H54 (cell line): Measurements from ENCODE around the gene ROR1.

Experiments used
- DNase-seq: peaks from one replicate; pipeline ENCODE4 v3.0.0; 2011; ENCODE audit warnings: low spot score, mixed read lengths; ENCODE audit not compliant: insufficient read length
- FAIRE-seq: peaks from 3 replicates; lab custom pipeline; 2011; peaks lifted over from hg19 to GRCh38; lab: Jason Lieb, UNC
- POLR2A ChIP-seq: IDR thresholded peaks from 2 replicates; pipeline ENCODE4 v1.6.1; 2011; ENCODE audit warnings: low read depth, mild to moderate bottlenecking, low read length

The ROR1 gene

GRCh38 chr1:63946866-63947491, 173.2 kb downstream of the ROR1 start:
- no peak for TF ChIP-seq POLR2A
- FAIRE-seq (no peak), DNase-seq (no peak)

GRCh38 chr1:63947904-63948303, 174.1 kb downstream of the ROR1 start:
- DNase-seq (no peak), FAIRE-seq (no peak)
- TF ChIP-seq POLR2A: no peak

DNA sequence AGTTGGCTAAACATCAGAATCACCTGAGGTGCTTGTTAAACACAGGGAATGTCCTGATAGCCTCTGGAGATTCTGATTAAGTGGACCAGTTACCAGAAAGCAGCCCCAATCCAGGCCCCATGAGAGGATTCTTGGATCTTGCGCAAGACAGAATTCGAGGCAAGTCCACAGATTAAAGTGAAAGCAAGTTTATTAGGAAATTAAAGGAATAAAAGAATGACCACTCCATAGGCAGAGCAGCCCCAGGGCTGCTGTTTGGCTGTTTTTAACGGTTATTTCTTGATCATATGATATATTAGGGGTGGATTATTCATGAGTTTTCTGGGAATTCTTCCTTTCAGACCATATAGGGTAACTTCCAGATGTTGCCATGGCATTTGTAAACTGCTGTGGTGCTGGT, 176.2 kb downstream of the ROR1 start:
- FAIRE-seq: no peak
- no peak for TF ChIP-seq POLR2A
- DNase-seq: no peak

DNA sequence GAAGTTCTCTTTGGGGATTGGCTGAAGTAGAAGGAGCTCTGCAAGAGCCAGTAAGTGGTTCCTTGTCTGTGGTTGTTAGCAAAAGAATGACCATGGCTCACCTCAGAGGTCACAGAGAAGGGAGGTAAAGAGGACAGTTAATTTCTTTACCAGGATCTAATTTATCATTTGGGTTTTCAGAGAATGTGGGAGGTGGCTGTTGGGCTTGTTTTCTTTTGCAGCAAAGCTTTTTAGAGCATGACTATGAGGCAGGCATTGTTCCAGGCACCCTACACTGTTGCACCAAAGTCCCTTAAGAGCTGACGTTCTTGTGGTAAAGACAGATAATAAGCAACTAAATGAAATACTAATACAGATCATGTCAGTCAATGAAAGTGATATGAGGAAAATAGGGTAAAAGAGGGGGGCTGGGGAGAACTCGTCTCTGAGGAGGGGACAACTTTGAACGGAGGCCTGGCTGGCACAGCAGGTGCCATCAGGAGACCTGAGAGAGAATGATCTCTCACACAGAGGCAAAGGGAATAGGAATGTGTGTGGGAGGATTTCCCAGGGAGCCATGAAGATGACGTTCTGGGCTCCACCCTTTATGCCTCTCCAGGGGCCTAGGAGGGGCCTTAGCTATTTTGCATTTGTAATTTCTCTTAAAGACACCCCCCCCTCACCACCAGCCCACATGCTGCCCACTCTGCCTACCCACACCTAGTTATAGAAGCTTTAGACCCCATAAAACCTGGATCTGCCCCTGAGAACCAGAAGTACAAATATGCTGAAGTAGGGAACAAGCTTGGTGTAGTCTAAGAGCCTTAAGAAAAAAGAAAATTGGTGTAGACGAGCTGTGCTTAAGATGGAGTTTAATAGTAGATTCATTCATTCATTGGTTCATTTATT, 177.5 kb downstream of the ROR1 start:
- FAIRE-seq (no peak), DNase-seq (no peak)
- no peak for TF ChIP-seq POLR2A

DNA sequence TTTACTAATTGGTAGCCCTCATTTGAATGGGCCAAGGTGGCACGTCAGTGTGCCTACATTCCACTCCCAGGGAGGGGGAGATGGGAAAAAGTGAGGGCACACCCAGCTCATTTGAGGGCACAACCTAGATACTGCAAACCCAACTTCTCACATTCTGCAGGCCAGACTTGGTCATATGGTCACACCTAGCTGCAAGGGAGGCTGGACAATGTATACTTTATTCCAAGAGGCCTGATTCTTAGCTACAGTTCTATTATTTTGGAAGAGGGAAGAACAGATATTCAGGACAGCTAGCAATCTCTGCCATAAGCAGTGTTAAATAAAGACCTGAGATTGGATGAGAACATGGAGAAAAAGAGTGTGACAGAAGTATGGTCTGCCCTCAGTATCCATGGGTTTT, 180.4 kb downstream of the ROR1 start:
- FAIRE-seq (no peak), DNase-seq (no peak)
- no peak for TF ChIP-seq POLR2A

DNA sequence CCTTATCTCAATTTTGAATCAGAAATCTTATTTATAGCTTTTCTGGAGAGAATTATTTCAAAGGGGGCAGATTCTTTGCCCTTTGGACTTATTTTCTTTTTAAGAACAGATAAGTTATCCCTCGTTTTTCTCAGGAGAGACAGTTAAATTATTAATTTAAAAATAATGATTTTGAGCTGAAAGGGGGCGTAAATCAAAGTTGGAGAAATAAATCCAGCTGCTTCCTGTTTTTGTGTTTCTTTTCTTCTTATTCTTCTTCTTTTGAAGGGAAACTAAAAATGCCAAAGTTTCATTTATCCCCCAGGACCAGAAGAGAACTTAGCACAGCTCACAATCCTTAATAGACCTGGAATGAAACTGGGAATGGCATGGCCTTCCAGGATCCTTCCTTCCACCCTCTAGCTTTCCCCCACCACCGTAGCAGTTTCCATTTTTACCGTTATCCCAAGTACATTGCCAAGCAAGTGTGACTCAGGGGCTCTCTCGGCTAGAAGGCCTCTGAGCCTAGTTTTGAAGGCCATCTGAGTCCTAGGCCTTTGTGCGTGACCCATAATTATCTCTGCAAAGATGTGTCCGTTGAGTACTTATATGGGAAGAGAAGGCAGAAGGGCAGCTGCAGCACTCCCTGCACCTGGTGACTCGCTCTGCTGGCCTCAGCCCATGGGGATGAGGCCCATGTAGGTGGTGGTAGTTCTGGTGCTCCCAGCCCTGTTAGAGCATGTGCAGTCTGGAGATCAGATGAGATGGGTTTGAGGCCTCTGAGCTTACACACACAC, 181.7 kb downstream of the ROR1 start:
- DNase-seq (no peak), FAIRE-seq (no peak)
- TF ChIP-seq POLR2A: no peak

DNA sequence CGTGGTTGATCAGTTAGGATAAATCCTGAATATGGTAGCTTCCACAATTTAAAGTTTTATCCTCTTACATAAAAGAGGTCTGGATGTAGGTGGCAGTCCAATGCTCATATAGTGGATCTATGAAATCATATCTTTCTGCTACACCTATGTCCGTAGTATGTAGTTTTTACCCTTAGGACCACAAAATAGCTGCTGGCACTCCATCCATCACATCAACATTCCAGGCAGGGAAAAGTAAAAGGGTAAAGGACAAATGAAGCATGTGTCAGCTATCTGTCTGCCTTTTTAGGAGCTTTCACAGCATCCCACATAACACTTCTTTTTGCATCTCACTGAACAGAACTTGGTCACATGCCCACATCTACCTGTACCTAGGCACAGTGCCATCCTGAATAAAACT, 184.7 kb downstream of the ROR1 start:
- FAIRE-seq (no peak), DNase-seq (no peak)
- TF ChIP-seq POLR2A: no peak

GRCh38 chr1:63960326-63960725, 186.5 kb downstream of the ROR1 start:
- FAIRE-seq (no peak), DNase-seq (no peak)
- no peak for TF ChIP-seq POLR2A

DNA sequence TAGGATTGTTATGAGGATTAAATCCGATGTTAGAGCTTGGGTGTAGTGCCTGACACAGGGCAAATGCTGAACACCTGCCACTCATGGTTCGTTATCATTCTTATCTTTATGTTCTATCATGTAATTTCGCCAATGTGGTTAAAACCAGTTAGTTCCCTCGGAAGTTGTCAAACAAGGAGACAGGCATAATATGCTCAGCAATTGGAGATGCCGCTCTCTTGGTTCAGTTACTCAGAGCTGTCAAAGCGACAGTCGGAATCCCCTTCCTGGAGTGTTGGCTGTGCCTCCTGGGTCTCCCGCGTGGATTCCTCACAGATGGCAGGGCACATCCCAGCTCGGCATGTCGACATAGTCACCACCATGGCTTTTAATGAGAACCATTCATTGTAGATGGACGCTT, 192.2 kb downstream of the ROR1 start:
- no peak for TF ChIP-seq POLR2A
- FAIRE-seq: no peak
- DNase-seq: no peak

DNA sequence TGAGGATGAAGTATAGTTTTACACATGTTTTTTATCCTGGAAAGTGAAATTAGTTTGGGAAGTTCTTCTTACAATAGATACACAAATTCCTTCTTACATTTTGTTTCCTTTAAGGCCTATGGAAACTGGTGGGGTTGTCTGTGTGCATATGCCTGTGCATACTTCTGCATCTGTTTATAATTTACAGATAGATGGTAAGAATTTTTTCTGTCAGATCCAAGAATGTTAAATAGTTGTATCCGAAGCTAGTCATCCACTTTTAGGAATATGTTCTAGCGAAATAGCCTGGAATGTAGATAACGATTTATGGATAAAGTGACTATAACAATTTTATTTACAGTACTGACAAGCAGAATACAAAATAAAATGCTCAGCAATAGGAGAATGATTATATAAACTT, 194.1 kb downstream of the ROR1 start:
- no peak for TF ChIP-seq POLR2A
- FAIRE-seq (no peak), DNase-seq (no peak)

DNA sequence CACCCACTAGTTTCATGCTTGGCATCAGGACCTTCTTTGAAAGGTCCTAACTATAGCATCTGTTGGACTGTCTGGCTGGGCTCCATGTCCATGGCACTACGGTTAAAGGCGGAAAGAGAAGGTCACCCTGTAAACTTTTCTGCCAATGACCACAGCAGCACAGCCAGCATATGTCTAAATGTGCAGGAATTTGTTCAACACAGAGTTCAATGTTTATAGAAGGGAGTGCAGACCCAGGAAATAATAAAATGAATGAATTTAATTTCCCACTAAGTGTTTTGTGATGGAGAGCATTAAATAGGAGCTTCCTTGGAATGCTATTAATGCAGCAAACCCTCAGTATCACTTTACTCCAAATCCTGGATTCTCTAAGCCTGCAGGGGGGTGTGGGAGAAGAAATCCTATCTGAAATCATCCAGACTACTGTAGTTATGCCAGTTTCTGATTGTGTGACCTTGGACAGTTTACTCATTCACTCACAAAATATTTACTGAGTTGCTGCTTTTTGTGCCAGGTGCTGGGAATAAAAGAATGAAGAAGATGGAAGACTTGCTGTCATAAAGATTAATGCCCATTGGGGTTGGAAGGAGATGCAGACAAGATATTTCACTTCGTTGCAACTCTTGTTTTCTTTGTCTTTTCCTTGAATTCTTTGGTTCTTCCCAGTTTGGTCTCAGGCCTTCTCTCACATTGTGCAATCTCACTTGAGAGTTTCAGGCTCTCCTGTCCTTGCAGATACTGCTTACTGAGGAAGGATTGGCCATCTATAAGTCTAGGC, 195.0 kb downstream of the ROR1 start:
- no peak for DNase-seq
- no peak for TF ChIP-seq POLR2A
- no peak for FAIRE-seq

- peak; percentile 49 for DNase-seq
- TF ChIP-seq POLR2A: no peak
- peak; percentile 83 for FAIRE-seq
Measured at GRCh38 chr1:63969441-63969901, 195.7 kb downstream of the ROR1 start.

GRCh38 chr1:63971557-63971956, 197.7 kb downstream of the ROR1 start:
- no peak for TF ChIP-seq POLR2A
- no peak for FAIRE-seq
- no peak for DNase-seq
